Measurements from ENCODE around the gene CTTNBP2.

Gene CTTNBP2

DNA sequence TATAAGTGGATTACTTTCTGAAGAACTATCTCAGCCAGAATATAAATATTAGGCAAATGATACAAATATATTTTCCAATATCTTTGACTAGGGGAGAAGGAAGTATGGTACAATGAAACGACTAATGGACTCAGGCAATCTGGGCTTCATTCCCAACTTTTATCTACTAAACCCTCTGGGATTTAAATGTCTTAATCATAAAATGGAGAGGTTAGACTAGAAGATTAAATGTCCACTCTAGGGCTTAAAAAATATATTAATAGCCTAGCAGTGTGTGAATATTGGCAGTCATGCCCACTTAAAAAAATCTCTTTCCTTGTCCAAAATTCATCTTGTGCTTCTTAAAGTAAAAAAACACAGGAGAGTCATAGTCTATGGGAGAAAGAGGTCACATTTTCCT, 98.3 kb downstream of the CTTNBP2 start:
- Histone ChIP-seq H3K9me3 (replicated peaks in 1 of 11) (no peaks in the 10 kb centered on the region), H3K27me3 (no peaks in the 10 kb centered on the region), H3K4me1 (peaks cover 0 to 92% (median 27%) of the 10 kb centered on the region in 10 experiments; a peak in 13 of 20 replicates), H3K4me3 (no peak overlapping the region), H3K27ac (peak overlapping the region in 7 of 11 experiments; percentile 28 to 93 (median 89); a peak in 13 of 22 replicates), H3K4me2 (peak overlapping the region in 6 of 11 experiments; percentile 32 to 88 (median 70); a peak in 11 of 22 replicates), H3K9ac (peak overlapping the region in 2 of 11 experiments; percentile 23 to 30; a peak in 3 of 22 replicates), H3K36me3 (no peaks in the 10 kb centered on the region), H4K20me1 (no peaks in the 10 kb centered on the region)
- TF ChIP-seq Cebpa-rat (IDR thresholded peaks at IDR 0.05), result no peak

DNA sequence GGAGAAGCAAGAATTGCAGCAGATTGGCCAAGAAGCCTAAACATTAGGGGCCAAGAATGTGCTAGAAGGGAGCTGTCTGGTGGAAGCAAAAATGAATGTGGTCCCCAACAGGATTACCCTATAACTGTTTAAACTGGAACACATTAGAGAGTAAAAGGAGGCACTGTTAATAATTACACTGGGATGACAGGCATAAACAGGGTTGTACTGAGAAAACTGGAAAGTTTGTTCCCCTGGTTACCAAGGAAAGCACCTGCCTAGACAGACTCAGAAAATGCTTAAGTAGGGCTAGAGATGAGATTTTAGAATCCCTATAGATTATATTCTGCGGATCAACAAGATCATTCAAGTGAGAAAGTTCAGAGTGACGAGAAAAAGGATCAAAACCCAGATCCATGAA, 100.8 kb downstream of the CTTNBP2 start:
- Histone ChIP-seq H3K4me1 (peaks cover 0 to 91% (median 27%) of the 10 kb centered on the region in 10 experiments; a peak in 13 of 20 replicates), H3K36me3 (no peaks in the 10 kb centered on the region), H3K4me3 (no peak overlapping the region), H4K20me1 (no peaks in the 10 kb centered on the region), H3K27me3 (no peaks in the 10 kb centered on the region), H3K9ac (no peak overlapping the region), H3K9me3 (replicated peaks in 1 of 11) (no peaks in the 10 kb centered on the region), H3K4me2 (peak overlapping the region in 3 of 11 experiments; percentile 75 to 83 (median 78); a peak in 7 of 22 replicates), H3K27ac (peak overlapping the region in 4 of 11 experiments; percentile 72 to 93 (median 90); a peak in 6 of 22 replicates)
- no peak for TF ChIP-seq Cebpa-rat (IDR thresholded peaks at IDR 0.05)

DNA sequence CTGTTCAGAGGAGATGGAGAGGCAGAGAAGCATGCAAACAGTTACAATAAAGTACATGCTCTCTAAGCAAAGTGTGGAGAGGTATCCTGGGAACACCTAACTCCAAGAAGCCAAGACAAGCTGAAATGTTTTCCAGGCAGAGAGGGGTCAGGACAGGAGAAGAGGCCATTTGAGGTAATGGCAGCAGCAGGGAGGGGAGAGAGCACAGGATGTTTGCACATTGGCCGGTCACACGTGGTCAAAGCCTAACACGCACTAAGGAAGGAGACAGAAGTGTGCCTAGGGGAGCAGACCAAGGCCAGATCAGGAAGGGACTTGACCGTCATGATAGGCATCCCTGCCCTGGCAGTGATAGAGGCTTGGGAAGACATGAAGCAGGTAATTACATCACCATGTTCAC, 101.5 kb downstream of the CTTNBP2 start:
- Histone ChIP-seq H3K27ac (peak overlapping the region in 3 of 11 experiments; percentile 89 to 93 (median 90); a peak in 5 of 22 replicates), H3K9ac (no peak overlapping the region), H3K4me2 (peak overlapping the region in 3 of 11 experiments; percentile 75 to 83 (median 78); a peak in 6 of 22 replicates), H3K4me1 (peaks cover 0 to 85% (median 27%) of the 10 kb centered on the region in 10 experiments; a peak in 13 of 20 replicates), H3K4me3 (no peak overlapping the region), H4K20me1 (no peaks in the 10 kb centered on the region), H3K36me3 (no peaks in the 10 kb centered on the region), H3K9me3 (replicated peaks in 1 of 11) (no peaks in the 10 kb centered on the region), H3K27me3 (no peaks in the 10 kb centered on the region)
- no peak for TF ChIP-seq Cebpa-rat (IDR thresholded peaks at IDR 0.05)

- H3K9ac ChIP-seq, result no peak overlapping the region
- no peak for TF ChIP-seq Cebpa-rat (IDR thresholded peaks at IDR 0.05)
- no peaks in the 10 kb centered on the region for H4K20me1 ChIP-seq
- peak overlapping the region in 1 of 11 experiments; percentile 34; a peak in 2 of 22 replicates for H3K27ac ChIP-seq
- no peak overlapping the region for H3K4me3 ChIP-seq
- H3K9me3 ChIP-seq (replicated peaks in 1 of 11), result no peaks in the 10 kb centered on the region
- peaks cover 0 to 58% (median 9%) of the 10 kb centered on the region in 10 experiments; a peak in 13 of 20 replicates for H3K4me1 ChIP-seq
- no peaks in the 10 kb centered on the region for H3K27me3 ChIP-seq
- H3K4me2 ChIP-seq, result peak overlapping the region in 4 of 11 experiments; percentile 13 to 83 (median 42); a peak in 5 of 22 replicates
- H3K36me3 ChIP-seq, result no peaks in the 10 kb centered on the region
Measured at GRCh38 chr7:117769085-117769484, 104.2 kb downstream of the CTTNBP2 start.

GRCh38 chr7:117767951-117768350, 105.3 kb downstream of the CTTNBP2 start:
- TF ChIP-seq Cebpa-rat (IDR thresholded peaks at IDR 0.05), result no peak
- no peak overlapping the region for H3K27ac ChIP-seq
- H3K4me2 ChIP-seq, result peak overlapping the region in 1 of 11 experiments; percentile 9; a peak in 2 of 22 replicates
- no peak overlapping the region for H3K9ac ChIP-seq
- no peaks in the 10 kb centered on the region for H3K36me3 ChIP-seq
- no peaks in the 10 kb centered on the region for H4K20me1 ChIP-seq
- H3K4me3 ChIP-seq, result no peak overlapping the region
- peaks cover 0 to 50% (median under 1%) of the 10 kb centered on the region in 10 experiments; a peak in 8 of 20 replicates for H3K4me1 ChIP-seq
- no peaks in the 10 kb centered on the region for H3K27me3 ChIP-seq
- no peaks in the 10 kb centered on the region for H3K9me3 ChIP-seq (replicated peaks in 1 of 11)

DNA sequence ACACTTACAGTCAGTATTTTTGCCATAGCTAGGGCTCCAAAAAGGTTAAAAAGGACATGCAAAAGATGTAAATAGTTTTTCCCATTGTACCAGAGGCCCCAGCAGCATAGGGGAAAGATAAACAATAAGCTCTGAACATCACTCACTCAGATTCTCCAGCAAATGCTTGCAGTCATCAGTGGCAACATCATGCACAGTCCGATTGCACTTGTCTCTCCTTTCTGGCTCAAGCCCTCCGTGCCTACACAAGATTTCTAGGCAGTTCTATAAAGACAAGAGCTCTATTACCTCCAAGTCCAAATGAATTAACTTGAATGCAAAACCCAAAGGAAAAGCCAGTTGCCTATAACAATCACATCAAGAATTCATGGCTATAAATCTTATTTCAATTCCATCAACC, 106.3 kb downstream of the CTTNBP2 start:
- no peaks in the 10 kb centered on the region for H3K36me3 ChIP-seq
- TF ChIP-seq Cebpa-rat (IDR thresholded peaks at IDR 0.05), result no peak
- no peaks in the 10 kb centered on the region for H3K27me3 ChIP-seq

GRCh38 chr7:117764031-117764430, 109.2 kb downstream of the CTTNBP2 start:
- no peaks in the 10 kb centered on the region for H3K27me3 ChIP-seq
- H3K36me3 ChIP-seq, result no peaks in the 10 kb centered on the region
- H4K20me1 ChIP-seq, result no peaks in the 10 kb centered on the region
- no peak overlapping the region for H3K4me2 ChIP-seq
- peaks cover 0 to 23% (median 0%) of the 10 kb centered on the region in 10 experiments; a peak in 6 of 20 replicates for H3K4me1 ChIP-seq
- no peak overlapping the region for H3K9ac ChIP-seq
- H3K4me3 ChIP-seq, result no peak overlapping the region
- H3K9me3 ChIP-seq (replicated peaks in 1 of 11), result no peaks in the 10 kb centered on the region
- H3K27ac ChIP-seq, result no peak overlapping the region
- no peak for TF ChIP-seq Cebpa-rat (IDR thresholded peaks at IDR 0.05)

More for the DNA sequence above, 106.3 kb downstream of the CTTNBP2 start:
- no peak overlapping the region for H3K27ac ChIP-seq
- peaks cover 0 to 48% (median 0%) of the 10 kb centered on the region in 10 experiments; a peak in 6 of 20 replicates for H3K4me1 ChIP-seq
- no peaks in the 10 kb centered on the region for H3K9me3 ChIP-seq (replicated peaks in 1 of 11)
- no peak overlapping the region for H3K4me2 ChIP-seq
- no peaks in the 10 kb centered on the region for H4K20me1 ChIP-seq
- H3K4me3 ChIP-seq, result no peak overlapping the region
- H3K9ac ChIP-seq, result no peak overlapping the region

DNA sequence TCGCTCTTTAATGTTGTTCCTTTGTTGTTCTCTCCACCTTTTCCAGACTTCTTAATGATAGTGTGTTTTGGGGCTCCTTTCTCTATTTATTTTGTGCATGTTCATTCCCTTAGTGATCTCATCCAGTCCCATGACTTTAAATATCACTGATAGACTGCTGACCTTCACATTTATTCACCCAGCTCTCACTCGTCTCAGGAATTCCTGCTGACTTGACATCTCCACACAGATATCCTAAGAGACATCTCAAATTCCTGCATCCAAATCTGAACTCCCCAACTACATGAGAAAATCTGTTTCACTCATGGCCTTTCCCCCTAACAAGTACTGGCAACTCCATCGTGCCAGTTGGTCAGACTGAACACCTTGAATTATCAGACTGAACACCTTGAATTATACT, 111.2 kb downstream of the CTTNBP2 start:
- H3K27me3 ChIP-seq, result no peaks in the 10 kb centered on the region
- peak overlapping the region in 3 of 11 experiments; percentile 18 to 67 (median 66); a peak in 5 of 22 replicates for H3K4me2 ChIP-seq
- H3K9ac ChIP-seq, result no peak overlapping the region
- no peaks in the 10 kb centered on the region for H4K20me1 ChIP-seq
- H3K27ac ChIP-seq, result peak overlapping the region in 1 of 11 experiments; percentile 24; a peak in 1 of 22 replicates
- H3K4me1 ChIP-seq, result peaks cover 0 to 13% (median 0%) of the 10 kb centered on the region in 10 experiments; a peak in 5 of 20 replicates
- TF ChIP-seq Cebpa-rat (IDR thresholded peaks at IDR 0.05), result no peak
- no peak overlapping the region for H3K4me3 ChIP-seq
- no peaks in the 10 kb centered on the region for H3K36me3 ChIP-seq
- H3K9me3 ChIP-seq (replicated peaks in 1 of 11), result no peaks in the 10 kb centered on the region

DNA sequence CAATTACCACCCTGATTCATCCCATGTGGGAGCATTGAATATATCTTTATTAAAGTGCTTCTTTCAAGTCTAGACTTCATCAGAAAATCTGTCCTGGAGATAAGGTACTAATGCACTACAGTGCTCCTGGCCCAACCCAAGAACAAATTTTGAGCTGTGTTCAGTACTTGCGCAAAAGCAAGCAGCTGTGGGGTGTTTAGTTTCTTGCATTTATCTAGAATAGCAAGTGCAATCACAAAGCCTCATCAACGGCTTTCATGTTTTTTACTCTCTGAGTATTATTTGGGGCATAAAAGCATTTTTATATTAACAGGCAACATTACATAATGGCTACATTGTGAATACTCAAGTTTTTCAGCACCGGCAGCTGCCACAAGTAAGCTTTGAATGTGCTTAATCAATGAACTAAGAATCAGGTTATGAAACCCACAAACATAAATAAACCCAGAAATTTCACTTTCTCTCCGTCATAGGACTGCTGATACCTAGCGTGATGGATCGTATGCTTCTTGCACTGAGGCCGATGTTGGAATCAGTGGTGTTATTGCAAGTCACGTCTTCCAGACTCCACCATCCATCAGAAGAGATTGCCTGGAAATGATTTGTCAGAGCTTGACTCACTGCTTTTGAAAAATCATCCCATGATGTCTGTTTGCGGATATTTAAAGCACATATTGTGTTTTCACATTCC, 113.1 kb downstream of the CTTNBP2 start:
- Histone ChIP-seq H3K9me3 (replicated peaks in 1 of 11) (no peaks in the 10 kb centered on the region), H3K27me3 (no peaks in the 10 kb centered on the region), H4K20me1 (no peaks in the 10 kb centered on the region), H3K27ac (no peak overlapping the region), H3K36me3 (no peaks in the 10 kb centered on the region), H3K4me2 (no peak overlapping the region), H3K4me3 (no peak overlapping the region), H3K4me1 (peaks cover 0 to 18% (median 0%) of the 10 kb centered on the region in 10 experiments; a peak in 5 of 20 replicates), H3K9ac (no peak overlapping the region)
- TF ChIP-seq Cebpa-rat (IDR thresholded peaks at IDR 0.05), result no peak

All from BLaER1 treated with 17β-estradiol and CSF1 and Interleukin-3, amounts not matched to agents 10 nM and 100 nM (cell line).